ENCODE measurements around the gene LRRC17.

- TF ChIP-seq EP300 (IDR thresholded peaks at IDR 0.05) (no peak), CTCF (IDR thresholded peaks at IDR 0.05) (no peak), POLR2A (IDR thresholded peaks at IDR 0.05) (no peak)
These were observed 39.0 kb downstream of the LRRC17 start for GRCh38 chr7:102951839-102952238.
